B cell (primary cell): ENCODE measurements around the gene CNTNAP2. TPM values are rescaled to one million over a fixed set of nuclear protein-coding genes. Genes with fewer than 3 reads are reported as not detected.

Experiments
- ATAC-seq: fragments of 200-7000 bp; cut with Tn5 transposase; one replicate; pipeline ENCODE4 v1.10.0; 2021; ENCODE audit warnings: low read depth, mild to moderate bottlenecking, moderate number of reproducible peaks, moderate library complexity
- CTCF ChIA-PET: fragments of 350-600 bp; sonication (Branson Sonifier 250); formaldehyde crosslinking; loops from one replicate; lab custom pipeline; 2021; ENCODE audit warnings: antibody characterized with exemption, inconsistent platforms; lab: Charles Lee
- POLR2A ChIA-PET: fragments of 350-600 bp; sonication (Branson Sonifier 250); formaldehyde crosslinking; loops from one replicate; lab custom pipeline; 2021; ENCODE audit warnings: antibody characterized with exemption; lab: Charles Lee
- DNase-seq: peaks from one replicate; pipeline ENCODE4 v3.0.0; 2013
- H2AFZ ChIP-seq: 2 replicates; pipeline ENCODE4 v1.6.1; 2012; ENCODE audit warnings: mild to moderate bottlenecking, low read depth, low read length; ENCODE audit not compliant: insufficient read depth, poor library complexity, severe bottlenecking
- H3K27ac ChIP-seq, 2 donors: 1 replicate in 1 of 2; 2 replicates in 1 of 2; pipeline ENCODE4 v1.5.1; 2012 to 2013; ENCODE audit warnings: low read length in 2 of 2, mild to moderate bottlenecking in 2 of 2, moderate library complexity in 1 of 2
- H3K27me3 ChIP-seq, 4 experiments: fragments of 200-600 bp in 1 of 4; sonication (generic) in 1 of 4; replicated peaks in 1 of 4; 1 replicate in 2 of 4; 2 replicates in 2 of 4; pipeline versions ENCODE4 v1.6.1 to v1.7.0; 2013 to 2016; ENCODE audit warnings: low read length in 3 of 4, mild to moderate bottlenecking in 2 of 4, mixed read lengths in 1 of 4, moderate library complexity in 1 of 4; ENCODE audit not compliant: insufficient read depth in 4 of 4, control insufficient read depth in 3 of 4; ENCODE audit errors: control extremely low read depth in 1 of 4
- H3K36me3 ChIP-seq, 2 experiments: replicated peaks in 1 of 2; 1 replicate in 1 of 2; 2 replicates in 1 of 2; pipeline versions ENCODE4 v1.6.1 to v1.7.1; 2013; ENCODE audit warnings: low read length in 1 of 2; ENCODE audit not compliant: insufficient read depth in 2 of 2, control insufficient read depth in 1 of 2; ENCODE audit errors: control extremely low read depth in 1 of 2, extremely low read depth in 1 of 2
- H3K4me1 ChIP-seq, 2 donors: fragments of 200-600 bp in 1 of 2; sonication (generic) in 1 of 2; 1 replicate in 1 of 2; 2 replicates in 1 of 2; pipeline versions ENCODE4 v1.5.1 to v1.6.1; 2013 to 2017; ENCODE audit warnings: low read length in 2 of 2; ENCODE audit not compliant: control insufficient read depth in 2 of 2, insufficient read depth in 2 of 2
- H3K4me2 ChIP-seq: replicated peaks from 2 replicates; pipeline ENCODE3; 2012; ENCODE audit warnings: mild to moderate bottlenecking, low read depth, low read length; ENCODE audit not compliant: poor library complexity, severe bottlenecking
- H3K4me3 ChIP-seq, 5 experiments: fragments of 200-600 bp in 1 of 5; sonication (generic) in 1 of 5; 1 replicate in 3 of 5; 2 replicates in 2 of 5; pipeline versions ENCODE4 v1.5.1 to v1.7.0; 2011 to 2016; ENCODE audit warnings: low read length in 4 of 5, mild to moderate bottlenecking in 4 of 5, low read depth in 2 of 5, control low read depth in 1 of 5, moderate library complexity in 1 of 5; ENCODE audit not compliant: insufficient read depth in 1 of 5; ENCODE audit errors: control extremely low read depth in 1 of 5, extremely low read depth in 1 of 5
- H3K79me2 ChIP-seq: fragments of 200-600 bp; sonication (generic); one replicate; pipeline ENCODE4 v1.6.0; 2016; ENCODE audit warnings: low read length; ENCODE audit not compliant: control insufficient read depth, insufficient read depth
- H3K9ac ChIP-seq: fragments of 200-600 bp; sonication (generic); 2 replicates; pipeline ENCODE4 v1.6.1; 2017; ENCODE audit warnings: mild to moderate bottlenecking, low read length, moderate library complexity
- H3K9me3 ChIP-seq, 3 donors: one replicate each; pipeline versions ENCODE4 v1.6.1 to v1.7.1; 2013; ENCODE audit warnings: low read length in 2 of 3; ENCODE audit not compliant: control insufficient read depth in 2 of 3, insufficient read depth in 1 of 3; ENCODE audit errors: control extremely low read depth in 1 of 3
- H4K20me1 ChIP-seq: 2 replicates; pipeline ENCODE4 v1.6.0; 2012; ENCODE audit warnings: mild to moderate bottlenecking, low read length; ENCODE audit not compliant: insufficient read depth, control insufficient read depth, poor library complexity, severe bottlenecking
- H3K27ac Mint-ChIP-seq: one replicate; pipeline ENCODE4 v1.8.0; 2021; ENCODE audit warnings: mixed read lengths
- H3K27me3 Mint-ChIP-seq: one replicate; pipeline ENCODE4 v1.8.0; 2021; ENCODE audit warnings: mixed read lengths
- H3K4me1 Mint-ChIP-seq: one replicate; pipeline ENCODE4 v1.8.0; 2021; ENCODE audit warnings: mixed read lengths
- H3K4me3 Mint-ChIP-seq: one replicate; pipeline ENCODE4 v1.8.0; 2021; ENCODE audit warnings: mixed read lengths
- H3K9me3 Mint-ChIP-seq: one replicate; pipeline ENCODE4 v1.8.0; 2022; ENCODE audit warnings: mixed read lengths; ENCODE audit not compliant: insufficient read depth
- CTCF ChIP-seq: fragments of 200-600 bp; IDR thresholded peaks from one replicate; pipeline ENCODE4 v1.8.0; 2022; ENCODE audit warnings: antibody characterized with exemption, mild to moderate bottlenecking
- EZH2 ChIP-seq: IDR thresholded peaks from 2 replicates; pipeline ENCODE4 v1.6.1; 2012; ENCODE audit warnings: borderline replicate concordance, low read depth, mild to moderate bottlenecking, moderate library complexity, low read length; ENCODE audit not compliant: insufficient read depth, poor library complexity, severe bottlenecking
- WGBS: methylation state at CpG from one replicate; pipeline ENCODE4 v1.1.5; 2013; ENCODE audit warnings: missing lambda C conversion rate; ENCODE audit not compliant: insufficient coverage; 5-methylcytosine and 5-hydroxymethylcytosine counted together
- intact Hi-C: fragments of 100-400 bp; cut with micrococcal nuclease; formaldehyde crosslinking; loops from one replicate; pipeline ENCODE4 v1.10.0; 2022
- polyA plus RNA-seq: library from polyadenylated mRNA; depleted of rRNA; stranded (reverse); fragments of >200 nt; gene quantifications from 2 replicates; pipeline ENCODE4 v1.2.3, GENCODE V29; 2012
- total RNA-seq, 2 donors: library from RNA; stranded (reverse); fragments of 120-200 nt in 1 of 2; gene quantifications; 1 replicate in 1 of 2; 2 replicates in 1 of 2; pipeline versions ENCODE4 v1.2.3 to v1.2.4, GENCODE V29; 2013 to 2022

CNTNAP2 gene
- total and polyA plus RNA-seq, 2 donors (not counting 1 experiment from before 2014, with no cell fraction given): 7.4 to 16.6 TPM

- Histone ChIP-seq H4K20me1 (no peaks in the 10 kb centered on the region), H3K36me3 (peaks cover 0 to 25% of the 10 kb centered on the region in 2 experiments), H2AFZ (no peak overlapping the region), H3K4me3 (no peak overlapping the region), H3K9ac (no peak overlapping the region), H3K9me3 (peaks cover 0 to 17% (median 0%) of the 10 kb centered on the region in 3 donors), H3K4me1 (no peaks in the 10 kb centered on the region), H3K79me2 (no peaks in the 10 kb centered on the region), H3K4me2 (no peak overlapping the region), H3K27me3 (no peaks in the 10 kb centered on the region), H3K27ac (no peak overlapping the region)
- H3K27me3 Mint-ChIP-seq: no peaks in the 10 kb centered on the region
- H3K4me1 Mint-ChIP-seq: no peaks in the 10 kb centered on the region
- 81% methylated on average over 11 of the region's 13 CpGs for WGBS
- no peak overlapping the region for H3K27ac Mint-ChIP-seq
- no peak for DNase-seq
- TF ChIP-seq CTCF (no peak), EZH2 (no peak)
- ATAC-seq: no peak
- ChIA-PET CTCF (no interaction called here), POLR2A (no interaction called here)
- no peaks in the 10 kb centered on the region for H3K9me3 Mint-ChIP-seq
- intact Hi-C loops: no loop called here
- H3K4me3 Mint-ChIP-seq: no peak overlapping the region
Observed at GRCh38 chr7:148380596-148381419, 2264.2 kb downstream of the CNTNAP2 start.

GRCh38 chr7:148382596-148382995, 2266.0 kb downstream of the CNTNAP2 start:
- no peak overlapping the region for H3K4me3 ChIP-seq
- no peaks in the 10 kb centered on the region for H4K20me1 ChIP-seq
- H3K9me3 ChIP-seq: peaks cover 0 to 17% (median 0%) of the 10 kb centered on the region in 3 donors
- no peak overlapping the region for H3K4me2 ChIP-seq
- WGBS: 78% methylated on average over 8 of the region's 8 CpGs
- Mint-ChIP-seq H3K4me1 (no peaks in the 10 kb centered on the region), H3K9me3 (no peaks in the 10 kb centered on the region), H3K4me3 (no peak overlapping the region), H3K27ac (no peak overlapping the region), H3K27me3 (no peaks in the 10 kb centered on the region)
- DNase-seq (no peak), ATAC-seq (no peak)
- H3K27me3 ChIP-seq: no peaks in the 10 kb centered on the region
- ChIA-PET CTCF (no interaction called here), POLR2A (no interaction called here)
- TF ChIP-seq CTCF: no peak
- no peak for TF ChIP-seq EZH2
- no peak overlapping the region for H3K27ac ChIP-seq
- H3K79me2 ChIP-seq: no peaks in the 10 kb centered on the region
- H3K36me3 ChIP-seq: peaks cover 0 to 25% of the 10 kb centered on the region in 2 experiments
- no peaks in the 10 kb centered on the region for H3K4me1 ChIP-seq
- intact Hi-C loops: no loop called here
- H2AFZ ChIP-seq: no peak overlapping the region
- no peak overlapping the region for H3K9ac ChIP-seq
